Activated naive CD4-positive, alpha-beta T cell (primary cell): ENCODE results near the gene CALM1.
A peak's percentile ranks its signal among the peaks of the same experiment; 100 is the strongest.

ENCODE experiments used
- DNase-seq, 4 experiments: peaks; one replicate each; lab custom pipeline; 2025; lab: John Stamatoyannopoulos, UW

Gene CALM1

DNA sequence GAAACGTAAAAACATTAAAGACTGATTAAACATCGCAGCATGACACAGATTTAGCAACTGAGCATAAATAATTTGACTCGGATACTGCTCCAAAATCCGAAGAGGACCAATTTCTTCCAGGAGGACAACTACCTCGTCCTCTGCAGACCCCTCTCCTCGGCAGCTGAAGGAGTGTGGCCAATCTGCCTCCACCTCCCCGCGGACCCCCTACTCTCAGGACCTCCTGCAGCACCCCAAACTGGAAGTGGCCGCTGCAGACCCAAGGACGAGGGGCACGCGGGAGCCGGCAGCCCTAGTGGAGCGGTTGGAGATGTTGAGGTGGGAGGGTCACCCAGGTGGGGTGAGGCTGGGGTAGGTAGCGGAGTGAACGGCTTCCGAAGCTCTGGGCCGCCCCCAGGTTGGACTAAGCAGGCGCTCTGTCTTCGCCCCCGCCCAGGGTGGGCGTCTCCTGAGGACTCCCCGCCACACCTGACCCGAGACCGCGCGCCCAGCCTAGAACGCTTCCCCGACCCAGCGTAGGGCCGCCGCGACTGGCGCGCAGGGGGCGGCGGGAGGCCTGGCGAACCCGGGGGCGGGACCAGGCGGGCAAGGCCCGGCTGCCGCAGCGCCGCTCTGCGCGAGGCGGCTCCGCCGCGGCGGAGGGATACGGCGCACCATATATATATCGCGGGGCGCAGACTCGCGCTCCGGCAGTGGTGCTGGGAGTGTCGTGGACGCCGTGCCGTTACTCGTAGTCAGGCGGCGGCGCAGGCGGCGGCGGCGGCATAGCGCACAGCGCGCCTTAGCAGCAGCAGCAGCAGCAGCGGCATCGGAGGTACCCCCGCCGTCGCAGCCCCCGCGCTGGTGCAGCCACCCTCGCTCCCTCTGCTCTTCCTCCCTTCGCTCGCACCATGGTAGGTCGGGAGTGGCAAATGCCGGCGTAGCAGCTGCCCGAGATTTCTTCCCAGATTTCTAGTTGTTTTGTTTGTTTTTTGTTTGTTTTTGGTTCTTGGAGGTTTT, at the start of gene CALM1:
Gene CALM1 (plus strand): TSS at position 689 of the 999 bp plus-strand sequence. CDS start 202 bp downstream, at position 891.
- DNase-seq: peak; percentile 97 to 99 (median 98)

- DNase-seq: no peak
Observed at GRCh38 chr14:90348270-90348669, 48.6 kb upstream of the CALM1 start.

DNA sequence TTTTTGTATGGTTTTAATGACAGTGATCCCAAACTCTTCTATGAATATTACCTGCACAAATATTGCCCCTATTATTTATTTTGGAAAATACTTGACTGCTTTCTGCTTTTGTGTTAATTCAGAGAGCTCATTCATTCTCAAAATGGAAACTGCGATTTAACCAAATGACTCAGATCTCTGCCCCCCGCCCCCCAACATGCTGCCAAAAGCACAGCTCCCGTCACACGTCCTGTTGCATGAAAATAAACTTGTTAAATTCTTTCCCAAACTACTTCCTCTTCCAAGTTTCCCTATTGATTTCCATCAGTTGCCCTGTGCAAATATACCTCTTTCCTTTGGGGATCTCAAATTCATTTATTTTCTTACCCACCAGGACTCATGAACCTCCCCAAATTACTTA, 47.1 kb upstream of the CALM1 start:
- no peak for DNase-seq

DNA sequence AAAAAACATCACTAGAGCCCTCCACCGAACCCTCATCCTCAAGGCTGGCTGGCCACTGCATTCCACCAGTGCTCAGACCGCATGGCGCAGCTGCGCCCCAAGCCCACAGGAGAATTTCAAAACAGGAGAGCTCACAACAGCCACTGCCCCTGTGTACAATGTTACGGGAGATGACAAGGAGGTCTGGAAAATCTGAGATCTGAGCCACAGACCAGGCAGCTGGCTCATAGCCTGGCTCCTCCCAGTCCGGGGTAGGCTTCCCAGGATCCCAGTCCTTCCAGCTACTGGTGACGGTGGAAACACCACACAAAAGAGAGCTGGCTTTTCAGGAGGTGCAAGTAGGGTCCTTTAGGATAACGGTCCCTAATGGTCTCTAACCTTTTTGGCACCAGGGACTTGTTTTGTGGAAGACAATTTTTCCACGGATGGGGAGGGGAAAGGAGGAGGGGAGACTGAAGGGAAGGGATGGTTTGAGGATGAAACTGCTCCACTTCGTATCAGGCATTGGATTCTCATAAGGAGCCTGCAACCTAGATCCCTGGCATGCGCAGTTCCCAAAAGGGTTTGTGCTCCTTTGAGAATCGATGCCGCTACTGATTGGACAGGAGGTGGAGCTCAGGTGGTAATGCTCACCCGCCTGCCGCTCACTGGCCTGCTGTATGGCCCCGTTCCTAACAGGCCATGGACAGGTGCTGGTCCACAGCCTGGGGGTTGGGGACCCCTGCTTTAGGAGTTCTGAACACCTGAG, 42.1 kb upstream of the CALM1 start:
- DNase-seq: no peak

DNA sequence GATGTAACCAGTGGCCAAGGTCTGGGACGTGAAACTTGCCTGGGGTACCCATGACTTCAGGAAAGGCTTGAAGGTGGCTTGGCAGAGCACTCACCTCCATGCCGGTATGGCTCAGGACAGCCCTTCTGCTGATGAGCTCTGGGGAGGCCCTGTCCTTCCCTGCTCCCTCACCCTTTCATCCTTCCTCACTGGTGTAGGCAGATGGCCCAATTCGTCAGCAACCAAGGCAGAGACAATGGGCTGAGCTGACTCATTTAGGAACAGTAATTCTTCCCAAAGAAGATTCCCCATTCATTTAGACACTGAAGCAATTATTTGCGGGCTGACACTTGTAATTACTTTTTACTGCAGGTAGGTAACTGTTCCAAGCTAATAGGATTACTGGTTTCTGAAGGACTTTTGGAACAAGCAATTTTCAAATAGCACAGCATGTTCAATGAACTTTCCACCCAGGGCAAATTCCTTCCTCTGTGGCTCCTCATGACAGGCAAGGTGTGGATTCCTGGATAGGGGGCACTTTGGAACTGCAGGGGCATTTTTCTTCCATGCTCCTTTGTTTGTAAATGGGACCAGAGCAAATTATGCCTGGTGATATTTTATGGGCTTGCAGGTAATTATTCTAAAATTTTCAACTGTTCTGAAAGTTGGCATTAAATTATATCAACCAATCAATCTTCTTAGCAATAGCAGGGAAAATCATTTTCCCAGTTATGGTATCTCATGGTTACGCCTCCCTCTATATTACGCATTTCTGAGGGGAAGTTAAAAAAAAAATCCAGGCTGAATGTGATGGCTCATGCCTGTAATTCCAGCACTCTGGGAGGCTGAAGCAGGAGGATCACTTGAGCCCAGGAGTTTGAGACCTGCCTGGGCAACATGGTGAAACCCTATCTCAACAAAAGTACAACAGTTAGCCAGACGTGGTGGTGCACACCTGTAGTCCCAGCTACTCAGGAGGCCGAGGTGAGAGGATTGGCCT, 41.0 kb upstream of the CALM1 start:
- no peak for DNase-seq

GRCh38 chr14:90356925-90357324, 39.9 kb upstream of the CALM1 start:
- no peak for DNase-seq

- DNase-seq: no peak
Observed at GRCh38 chr14:90358359-90358758, 38.5 kb upstream of the CALM1 start.

DNA sequence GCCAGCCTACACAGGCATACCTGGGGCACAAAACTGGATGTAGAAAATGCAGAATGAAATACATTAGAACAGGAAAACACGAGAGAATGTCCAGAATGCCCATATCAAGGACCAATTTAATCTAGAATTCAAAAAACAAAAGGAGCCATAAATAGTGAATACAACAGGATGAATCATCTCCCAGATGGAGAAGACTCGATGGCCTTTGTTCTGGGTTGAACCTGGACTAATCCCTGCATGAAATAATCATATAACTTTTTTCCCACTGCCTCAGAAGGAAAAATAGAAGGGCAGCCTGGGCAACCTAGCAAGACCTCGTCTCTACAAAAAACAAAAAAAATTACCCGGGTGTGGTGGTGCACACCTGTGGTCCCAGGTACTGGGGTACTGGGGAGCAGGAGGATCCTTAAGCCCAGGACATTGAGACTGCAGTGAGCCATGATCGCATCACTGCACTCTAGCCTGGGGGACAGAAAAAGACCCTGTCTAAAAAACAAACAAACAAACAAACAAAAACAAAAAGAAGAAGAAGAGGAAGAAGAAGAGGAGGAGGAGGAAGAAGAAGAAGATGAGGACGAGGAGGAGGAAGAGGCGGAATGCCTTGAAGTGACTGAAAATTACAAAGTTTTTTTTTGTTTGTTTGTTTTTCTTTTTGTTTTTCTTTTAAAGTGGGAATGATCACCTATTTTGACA, 34.8 kb upstream of the CALM1 start:
- no peak for DNase-seq

- DNase-seq: no peak
Observed at GRCh38 chr14:90362558-90362896, 34.3 kb upstream of the CALM1 start.

- no peak for DNase-seq
Observed at GRCh38 chr14:90368946-90369721, 27.7 kb upstream of the CALM1 start.

GRCh38 chr14:90373887-90374286, 22.9 kb upstream of the CALM1 start:
- DNase-seq: no peak

GRCh38 chr14:90374813-90375212, 22.0 kb upstream of the CALM1 start:
- DNase-seq: no peak

- DNase-seq: no peak
Observed at GRCh38 chr14:90375934-90376333, 20.9 kb upstream of the CALM1 start.

- DNase-seq: no peak
Observed at GRCh38 chr14:90378249-90378648, 18.6 kb upstream of the CALM1 start.

- DNase-seq: no peak
Observed at GRCh38 chr14:90379106-90379505, 17.7 kb upstream of the CALM1 start.

DNA sequence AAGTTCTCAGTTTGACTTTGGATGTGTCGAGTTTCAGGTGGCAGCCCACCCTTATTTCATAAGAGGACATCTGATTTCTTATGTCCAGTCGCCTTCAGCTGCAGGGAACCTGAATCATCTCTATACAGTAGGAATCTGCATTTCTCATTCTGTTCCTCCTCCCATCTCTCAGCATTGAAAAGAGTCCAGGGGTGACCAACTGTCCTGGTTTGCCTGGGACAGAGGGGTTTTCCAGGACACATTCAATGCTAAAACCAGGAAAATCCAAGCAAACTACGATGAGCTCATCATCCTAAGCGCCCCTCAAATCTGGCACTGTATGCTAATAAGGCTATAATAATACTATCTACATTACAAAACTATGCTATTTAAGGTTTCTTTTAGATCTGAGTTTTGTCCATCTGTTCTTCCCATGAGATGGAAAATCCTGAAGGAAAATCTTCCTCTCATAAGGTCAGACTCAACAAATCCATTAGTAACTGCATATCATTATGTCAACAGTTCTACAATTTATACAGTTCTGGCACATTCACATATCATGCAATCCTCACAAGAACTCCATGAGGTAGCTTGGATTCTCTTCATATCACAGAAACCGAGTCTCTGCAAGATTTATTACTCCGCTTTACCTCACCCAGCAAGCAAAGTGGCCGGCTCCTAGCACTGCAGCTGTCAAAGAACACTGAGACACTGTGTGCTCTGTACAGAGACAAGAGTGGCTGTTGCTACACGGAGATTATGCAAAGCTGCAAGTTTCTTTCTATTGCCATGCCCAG, 15.6 kb upstream of the CALM1 start:
- DNase-seq: no peak

GRCh38 chr14:90381999-90382451, 14.8 kb upstream of the CALM1 start:
- no peak for DNase-seq

- peak; percentile 45 to 58 (median 53) for DNase-seq
Observed at GRCh38 chr14:90382491-90383125, 14.2 kb upstream of the CALM1 start.

GRCh38 chr14:90383126-90383730, 13.6 kb upstream of the CALM1 start:
- peak; percentile 94 to 96 (median 96) for DNase-seq
